NT2/D1 (cell line): ENCODE data around the gene ARSB.

ENCODE experiments used
- DNase-seq: peaks from one replicate; pipeline ENCODE4 v3.0.0-alpha.2; 2011; ENCODE audit warnings: low read depth, low spot score
- H3K27me3 ChIP-seq: 2 replicates; pipeline ENCODE4 v1.6.0; 2011; ENCODE audit warnings: mild to moderate bottlenecking; ENCODE audit not compliant: insufficient read length, insufficient read depth
- H3K36me3 ChIP-seq: 2 replicates; pipeline ENCODE4 v1.6.1; 2011; ENCODE audit warnings: mild to moderate bottlenecking, low read length, mixed read lengths; ENCODE audit not compliant: insufficient read depth, insufficient read length
- H3K4me1 ChIP-seq: 2 replicates; pipeline ENCODE4 v1.5.1; 2011; ENCODE audit not compliant: insufficient read depth, insufficient read length
- H3K4me3 ChIP-seq: 2 replicates; pipeline ENCODE4 v1.5.1; 2011; ENCODE audit warnings: low read depth; ENCODE audit not compliant: insufficient read length
- H3K9ac ChIP-seq: 2 replicates; pipeline ENCODE4 v1.6.0; 2011; ENCODE audit warnings: low read depth; ENCODE audit not compliant: insufficient read length
- H3K9me3 ChIP-seq: 2 replicates; pipeline ENCODE4 v1.5.1; 2011; ENCODE audit warnings: mild to moderate bottlenecking, low read length; ENCODE audit not compliant: insufficient read depth
- SUZ12 ChIP-seq: IDR thresholded peaks from 2 replicates; pipeline ENCODE4 v1.6.1; 2011; ENCODE audit not compliant: insufficient read length, insufficient read depth; ENCODE audit errors: extremely low read depth
- YY1 ChIP-seq: IDR thresholded peaks from 2 replicates; pipeline ENCODE4 v1.6.1; 2011; ENCODE audit not compliant: insufficient read length, insufficient read depth
- ZNF274 ChIP-seq: IDR thresholded peaks from 2 replicates; pipeline ENCODE4 v1.6.1; 2011; ENCODE audit warnings: mild to moderate bottlenecking, low read depth, low read length

The ARSB gene

GRCh38 chr5:78782728-78783127 is 202.4 kb downstream of the ARSB start:
- Histone ChIP-seq H3K4me1 (no peaks in the 10 kb centered on the region), H3K36me3 (no peaks in the 10 kb centered on the region), H3K4me3 (no peak overlapping the region), H3K9ac (no peak overlapping the region), H3K9me3 (no peaks in the 10 kb centered on the region), H3K27me3 (no peaks in the 10 kb centered on the region)
- DNase-seq, result no peak
- TF ChIP-seq SUZ12 (no peak), ZNF274 (no peak), YY1 (no peak)

GRCh38 chr5:78781611-78782286 is 203.4 kb downstream of the ARSB start:
- no peak for TF ChIP-seq YY1
- no peak for TF ChIP-seq ZNF274
- TF ChIP-seq SUZ12, result no peak
- no peak for DNase-seq
- H3K9ac ChIP-seq, result no peak overlapping the region
- no peaks in the 10 kb centered on the region for H3K27me3 ChIP-seq
- H3K9me3 ChIP-seq, result no peaks in the 10 kb centered on the region
- H3K4me1 ChIP-seq, result no peaks in the 10 kb centered on the region
- H3K36me3 ChIP-seq, result no peaks in the 10 kb centered on the region
- H3K4me3 ChIP-seq, result no peak overlapping the region

- Histone ChIP-seq H3K4me1 (no peaks in the 10 kb centered on the region), H3K27me3 (no peaks in the 10 kb centered on the region), H3K36me3 (no peaks in the 10 kb centered on the region), H3K4me3 (no peak overlapping the region), H3K9me3 (no peaks in the 10 kb centered on the region), H3K9ac (no peak overlapping the region)
- DNase-seq, result no peak
- TF ChIP-seq SUZ12 (no peak), ZNF274 (no peak), YY1 (no peak)
Measured at GRCh38 chr5:78779771-78780616, 205.1 kb downstream of the ARSB start.

- Histone ChIP-seq H3K4me1 (no peaks in the 10 kb centered on the region), H3K27me3 (no peaks in the 10 kb centered on the region), H3K9ac (no peak overlapping the region), H3K4me3 (no peak overlapping the region), H3K9me3 (no peaks in the 10 kb centered on the region), H3K36me3 (no peaks in the 10 kb centered on the region)
- TF ChIP-seq SUZ12 (no peak), ZNF274 (no peak)
- no peak for DNase-seq
Measured at GRCh38 chr5:78779262-78779661, 205.8 kb downstream of the ARSB start.

GRCh38 chr5:78778538-78778937 is 206.6 kb downstream of the ARSB start:
- DNase-seq, result no peak
- Histone ChIP-seq H3K4me1 (no peaks in the 10 kb centered on the region), H3K4me3 (no peak overlapping the region), H3K27me3 (no peaks in the 10 kb centered on the region), H3K9me3 (no peaks in the 10 kb centered on the region), H3K9ac (no peak overlapping the region), H3K36me3 (no peaks in the 10 kb centered on the region)
- TF ChIP-seq SUZ12 (no peak), ZNF274 (no peak), YY1 (no peak)

GRCh38 chr5:78777901-78778300 is 207.2 kb downstream of the ARSB start:
- no peak for TF ChIP-seq SUZ12
- TF ChIP-seq YY1, result no peak
- TF ChIP-seq ZNF274, result no peak
- no peak for DNase-seq
- Histone ChIP-seq H3K4me3 (no peak overlapping the region), H3K27me3 (no peaks in the 10 kb centered on the region), H3K9ac (no peak overlapping the region), H3K9me3 (no peaks in the 10 kb centered on the region), H3K4me1 (no peaks in the 10 kb centered on the region), H3K36me3 (no peaks in the 10 kb centered on the region)

- TF ChIP-seq SUZ12 (no peak), YY1 (no peak), ZNF274 (no peak)
- no peak overlapping the region for H3K4me3 ChIP-seq
- H3K4me1 ChIP-seq, result no peaks in the 10 kb centered on the region
- DNase-seq, result no peak
- no peaks in the 10 kb centered on the region for H3K9me3 ChIP-seq
- H3K9ac ChIP-seq, result no peak overlapping the region
- H3K27me3 ChIP-seq, result no peaks in the 10 kb centered on the region
- no peaks in the 10 kb centered on the region for H3K36me3 ChIP-seq
Measured at GRCh38 chr5:78776637-78777036, 208.5 kb downstream of the ARSB start.
